ENCODE data around the gene DENND4C.

- no peak for TF ChIP-seq POLR2A (IDR thresholded peaks at IDR 0.05; ENCODE audit: low read depth, low read length)
- TF ChIP-seq CTCF (conservative IDR thresholded peaks at IDR 0.05; ENCODE audit: low read depth, low read length): no peak
- no peak for TF ChIP-seq MAFK (IDR thresholded peaks at IDR 0.05; ENCODE audit: low read depth, low read length)
- TF ChIP-seq NFE2L2 (IDR thresholded peaks at IDR 0.05; ENCODE audit: low read depth, low read length): no peak
- no peak for TF ChIP-seq MXI1 (IDR thresholded peaks at IDR 0.05; ENCODE audit: borderline replicate concordance, low read depth, low read length)
- TF ChIP-seq CEBPB (IDR thresholded peaks at IDR 0.05; ENCODE audit: low read depth, low read length): no peak
- TF ChIP-seq USF2 (IDR thresholded peaks at IDR 0.05; ENCODE audit: low read depth, low read length): no peak
- no peak for TF ChIP-seq RCOR1 (IDR thresholded peaks at IDR 0.05; ENCODE audit: insufficient replicate concordance, low read length)
- no peak for TF ChIP-seq RAD21 (IDR thresholded peaks at IDR 0.05; ENCODE audit: low read length)
Observed at GRCh38 chr9:19201899-19202891, 28.3 kb upstream of the DENND4C start.

All from IMR-90 (cell line).